Breast epithelium (tissue), 4 donors: Measurements from ENCODE around the gene PRXL2A. TPM values are rescaled to one million over a fixed set of nuclear protein-coding genes. Genes with fewer than 3 reads are reported as not detected.
"Not testable (repeated sequence)": the region's sequence is repeated elsewhere in the genome, so short reads cannot be mapped to it uniquely, and the experiment has no call there.

Source experiments
- DNase-seq, 2 donors: peaks; one replicate each; pipeline ENCODE4 v3.0.0-alpha.2; 2019; ENCODE audit warnings: low spot score in 2 of 2
- H3K27ac ChIP-seq, 2 donors: fragments of 200-600 bp; sonication (generic) in 1 of 2; one replicate each; pipeline ENCODE4 v1.5.1; 2016 to 2019; ENCODE audit warnings: mild to moderate bottlenecking in 1 of 2
- H3K27me3 ChIP-seq, 2 donors: fragments of 200-600 bp; sonication (generic) in 1 of 2; one replicate each; pipeline versions ENCODE4 v1.5.1 to v1.6.0; 2017 to 2019; ENCODE audit warnings: control low read depth in 1 of 2, mild to moderate bottlenecking in 1 of 2
- H3K36me3 ChIP-seq: fragments of 200-600 bp; one replicate; pipeline ENCODE4 v1.5.1; 2019
- H3K4me1 ChIP-seq, 2 donors: fragments of 200-600 bp; sonication (generic); one replicate each; pipeline ENCODE4 v1.5.1; 2016 to 2019; ENCODE audit warnings: control low read depth in 1 of 2
- H3K4me3 ChIP-seq, 3 donors: fragments of 200-600 bp; sonication (generic); 1 replicate in 2 of 3; 2 replicates in 1 of 3; pipeline ENCODE4 v1.5.1; 2016 to 2019; ENCODE audit warnings: mild to moderate bottlenecking in 3 of 3, moderate library complexity in 2 of 3
- H3K9me3 ChIP-seq, 2 donors: fragments of 200-600 bp; sonication (generic) in 1 of 2; one replicate each; pipeline ENCODE4 v1.5.1; 2016 to 2019; ENCODE audit warnings: control low read depth in 1 of 2
- CTCF ChIP-seq, 3 donors: fragments of 450-650 bp; IDR thresholded peaks; one replicate each; pipeline ENCODE4 v1.5.1; 2016 to 2017; ENCODE audit warnings: antibody characterized with exemption in 3 of 3, mild to moderate bottlenecking in 3 of 3, moderate library complexity in 3 of 3
- POLR2A ChIP-seq: fragments of 450-650 bp; IDR thresholded peaks from one replicate; pipeline ENCODE4 v1.6.1; 2016; ENCODE audit warnings: antibody characterized with exemption, mild to moderate bottlenecking, moderate library complexity
- POLR2AphosphoS5 ChIP-seq, 3 donors: sonication (generic); formaldehyde crosslinking; IDR thresholded peaks; one replicate each; pipeline ENCODE4 v1.6.1; 2017; ENCODE audit warnings: antibody characterized with exemption in 3 of 3
- intact Hi-C: fragments of 100-400 bp; cut with DNase I; formaldehyde crosslinking; loops from one replicate; pipeline ENCODE4 v1.15.1; 2023; ENCODE audit warnings: low total_unique reads
- total RNA-seq, 3 donors: library from RNA; depleted of rRNA; stranded (reverse); fragments of >200 nt; gene quantifications; one replicate each; pipeline ENCODE4 v1.1.0, GENCODE V29; 2016

Gene PRXL2A
- total RNA-seq, 3 donors from 2014 or later = 82.3 to 547 (median 88.4) TPM

- peak overlapping the region in 2 of 3 donors; percentile 7 to 48 for H3K4me3 ChIP-seq
- intact Hi-C loops = no loop called here
- H3K4me1 ChIP-seq = peaks cover 7 to 24% of the 10 kb centered on the region in 2 donors
- no peak for DNase-seq
- H3K36me3 ChIP-seq = no peaks in the 10 kb centered on the region
- H3K9me3 ChIP-seq = no peaks in the 10 kb centered on the region
- H3K27ac ChIP-seq = peak overlapping the region; percentile 71 to 86
- no peaks in the 10 kb centered on the region for H3K27me3 ChIP-seq
- TF ChIP-seq CTCF (IDR thresholded peaks at IDR 0.05) (no peak), POLR2A (no peak), POLR2AphosphoS5 (IDR thresholded peaks at IDR 0.05) (no peak)
Measured at GRCh38 chr10:80414142-80414895, 6.0 kb downstream of the PRXL2A start.

GRCh38 chr10:80415734-80416478 lies 7.6 kb downstream of the PRXL2A start:
- Histone ChIP-seq H3K27me3 (no peaks in the 10 kb centered on the region), H3K4me1 (peaks cover 7 to 24% of the 10 kb centered on the region in 2 donors), H3K27ac (peak overlapping the region; percentile 71 to 86), H3K36me3 (no peaks in the 10 kb centered on the region), H3K9me3 (no peaks in the 10 kb centered on the region), H3K4me3 (peak overlapping the region in 1 of 3 donors; percentile 10)
- intact Hi-C loops = no loop called here
- no peak for DNase-seq
- TF ChIP-seq POLR2A (no peak), CTCF (IDR thresholded peaks at IDR 0.05) (no peak), POLR2AphosphoS5 (IDR thresholded peaks at IDR 0.05) (no peak)

GRCh38 chr10:80416479-80417098 lies 8.2 kb downstream of the PRXL2A start:
- Histone ChIP-seq H3K27me3 (no peaks in the 10 kb centered on the region), H3K36me3 (no peaks in the 10 kb centered on the region), H3K4me3 (peak overlapping the region in 1 of 3 donors; percentile 10), H3K9me3 (no peaks in the 10 kb centered on the region), H3K4me1 (peaks cover 7 to 24% of the 10 kb centered on the region in 2 donors), H3K27ac (peak overlapping the region; percentile 71 to 86)
- TF ChIP-seq CTCF (IDR thresholded peaks at IDR 0.05) (no peak), POLR2AphosphoS5 (IDR thresholded peaks at IDR 0.05) (peak in 1 of 3 donors; percentile 23), POLR2A (no peak)
- intact Hi-C loops = no loop called here
- DNase-seq = no peak

GRCh38 chr10:80417256-80417655 lies 8.9 kb downstream of the PRXL2A start:
- H3K27me3 ChIP-seq, H3K9me3 ChIP-seq, intact Hi-C loops, H3K27ac ChIP-seq, H3K4me3 ChIP-seq, H3K36me3 ChIP-seq, DNase-seq: not testable (repeated sequence)
- H3K4me1 ChIP-seq = peaks cover 7 to 24% of the 10 kb centered on the region in 2 donors

- intact Hi-C loops = no loop called here
- H3K27ac ChIP-seq = no peak overlapping the region
- no peaks in the 10 kb centered on the region for H3K36me3 ChIP-seq
- no peaks in the 10 kb centered on the region for H3K9me3 ChIP-seq
- DNase-seq = no peak
- no peak for TF ChIP-seq POLR2AphosphoS5 (IDR thresholded peaks at IDR 0.05)
- TF ChIP-seq POLR2A = no peak
- TF ChIP-seq CTCF (IDR thresholded peaks at IDR 0.05) = no peak
- H3K4me3 ChIP-seq = no peak overlapping the region
- peaks cover 0 to 7% of the 10 kb centered on the region in 2 donors for H3K4me1 ChIP-seq
- no peaks in the 10 kb centered on the region for H3K27me3 ChIP-seq
Measured at GRCh38 chr10:80421050-80421706, 12.8 kb downstream of the PRXL2A start.
